Gastroesophageal sphincter (tissue), 3 donors: ENCODE results near the gene VSTM4.

Source experiments
- POLR2A ChIP-seq, 2 donors: fragments of 450-650 bp; IDR thresholded peaks; one replicate each; pipeline ENCODE4 v1.6.1; 2017; ENCODE audit warnings: antibody characterized with exemption in 2 of 2, mild to moderate bottlenecking in 2 of 2, moderate library complexity in 1 of 2
- TF ChIP-seq, protein P1 (sequence below), 4 experiments: fragments of 200-600 bp in 2 of 4; fragments of 450-650 bp in 2 of 4; sonication (generic) in 1 of 4; IDR thresholded peaks; one replicate each; pipeline ENCODE4 v1.5.1; 2017 to 2019; ENCODE audit warnings: antibody characterized with exemption in 4 of 4, mild to moderate bottlenecking in 2 of 4, moderate library complexity in 2 of 4

DNA sequence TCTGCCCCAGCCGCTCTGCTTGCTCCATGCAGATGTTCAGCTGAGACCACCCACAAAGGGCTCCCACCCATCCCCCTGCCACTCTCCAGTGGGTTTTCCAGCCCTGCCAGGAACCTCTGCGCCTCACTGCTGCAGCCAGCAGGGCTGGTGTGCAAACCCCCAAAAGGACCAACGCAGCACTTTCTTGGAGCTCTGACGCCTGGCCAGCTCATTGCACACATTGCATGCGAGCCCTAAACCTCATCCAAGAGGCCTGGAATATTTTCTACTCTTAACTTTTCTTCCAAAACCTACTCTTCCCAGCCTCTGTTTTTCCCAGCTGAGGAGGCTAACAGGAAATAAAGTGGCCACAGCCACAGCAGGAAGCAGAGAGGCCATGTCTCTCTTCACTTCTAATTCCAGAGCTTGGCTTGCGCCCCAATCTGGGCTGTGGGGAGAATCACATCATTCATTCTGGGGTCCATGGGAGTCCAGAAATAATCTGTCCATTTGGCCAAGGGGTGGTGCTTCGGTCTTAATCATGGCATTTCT lies 23.1 kb upstream of the VSTM4 start:
- TF ChIP-seq, protein P1, sequence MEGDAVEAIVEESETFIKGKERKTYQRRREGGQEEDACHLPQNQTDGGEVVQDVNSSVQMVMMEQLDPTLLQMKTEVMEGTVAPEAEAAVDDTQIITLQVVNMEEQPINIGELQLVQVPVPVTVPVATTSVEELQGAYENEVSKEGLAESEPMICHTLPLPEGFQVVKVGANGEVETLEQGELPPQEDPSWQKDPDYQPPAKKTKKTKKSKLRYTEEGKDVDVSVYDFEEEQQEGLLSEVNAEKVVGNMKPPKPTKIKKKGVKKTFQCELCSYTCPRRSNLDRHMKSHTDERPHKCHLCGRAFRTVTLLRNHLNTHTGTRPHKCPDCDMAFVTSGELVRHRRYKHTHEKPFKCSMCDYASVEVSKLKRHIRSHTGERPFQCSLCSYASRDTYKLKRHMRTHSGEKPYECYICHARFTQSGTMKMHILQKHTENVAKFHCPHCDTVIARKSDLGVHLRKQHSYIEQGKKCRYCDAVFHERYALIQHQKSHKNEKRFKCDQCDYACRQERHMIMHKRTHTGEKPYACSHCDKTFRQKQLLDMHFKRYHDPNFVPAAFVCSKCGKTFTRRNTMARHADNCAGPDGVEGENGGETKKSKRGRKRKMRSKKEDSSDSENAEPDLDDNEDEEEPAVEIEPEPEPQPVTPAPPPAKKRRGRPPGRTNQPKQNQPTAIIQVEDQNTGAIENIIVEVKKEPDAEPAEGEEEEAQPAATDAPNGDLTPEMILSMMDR (IDR thresholded peaks at IDR 0.05) = no peak
- TF ChIP-seq POLR2A (IDR thresholded peaks at IDR 0.05) = no peak
